ENCODE results near the gene ZFPL1.
A peak's percentile ranks its signal among the peaks of the same experiment; 100 is the strongest.
"Not testable (repeated sequence)": the region's sequence is repeated elsewhere in the genome, so short reads cannot be mapped to it uniquely, and the experiment has no call there.

The ZFPL1 gene

DNA sequence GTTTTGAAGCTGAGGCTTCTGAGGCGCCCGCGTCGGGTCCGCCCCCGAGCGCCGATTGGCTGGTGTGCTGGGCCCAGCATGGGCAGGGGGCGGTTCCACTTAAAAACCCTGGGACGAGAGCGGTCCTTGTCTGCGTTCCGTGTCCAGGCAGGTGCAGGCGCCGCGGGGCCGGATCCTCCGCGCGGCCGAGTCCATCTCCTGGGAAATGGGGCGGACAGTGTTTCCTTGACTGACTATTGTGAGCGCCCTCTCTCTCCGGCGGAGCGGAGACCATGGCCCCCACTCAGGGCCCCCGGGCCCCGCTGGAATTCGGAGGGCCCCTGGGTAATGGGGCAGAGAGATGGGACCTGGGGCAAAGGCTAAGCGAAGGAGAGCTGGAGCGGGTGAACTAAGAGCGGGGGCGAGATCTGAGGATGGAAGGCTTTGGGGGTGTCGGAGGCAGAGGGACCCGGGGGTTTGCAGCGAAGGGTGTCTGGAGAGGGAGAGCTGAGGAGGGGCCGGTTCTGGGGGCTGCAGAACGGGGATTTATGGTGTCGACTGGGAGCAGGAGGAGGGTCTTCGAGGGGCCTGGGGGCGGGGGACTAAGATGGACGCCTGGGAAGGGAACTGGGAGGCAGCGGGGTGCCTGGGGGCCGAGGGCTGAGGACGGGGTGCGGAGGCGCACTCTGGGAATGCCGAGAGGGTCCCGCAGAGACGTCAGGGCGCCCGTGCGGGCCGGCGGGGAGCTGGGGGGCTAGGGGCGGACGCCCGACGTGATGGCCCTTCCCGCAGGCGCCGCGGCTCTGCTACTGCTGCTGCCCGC is 27.9 kb downstream of the ZFPL1 start, which contains the start of gene TM7SF2:
Gene TM7SF2, plus strand, starts transcription at position 129 of the 802 bp plus-strand sequence. Its CDS starts 144 bp downstream, at position 273.
- Mint-ChIP-seq H3K36me3 (ENCODE audit: low read depth) (peaks cover 12% of the 10 kb centered on the region), H3K9me3 (no peaks in the 10 kb centered on the region), H3K4me1 (peaks cover 48% of the 10 kb centered on the region), H3K4me3 (peak within 1 kb of the TSS; percentile 79), H3K27me3 (no peaks in the 10 kb centered on the region), H3K27ac (peak within 1 kb of the TSS; percentile 81)
- peak; percentile 72 for ATAC-seq
- DNase-seq = peak; percentile 97

DNA sequence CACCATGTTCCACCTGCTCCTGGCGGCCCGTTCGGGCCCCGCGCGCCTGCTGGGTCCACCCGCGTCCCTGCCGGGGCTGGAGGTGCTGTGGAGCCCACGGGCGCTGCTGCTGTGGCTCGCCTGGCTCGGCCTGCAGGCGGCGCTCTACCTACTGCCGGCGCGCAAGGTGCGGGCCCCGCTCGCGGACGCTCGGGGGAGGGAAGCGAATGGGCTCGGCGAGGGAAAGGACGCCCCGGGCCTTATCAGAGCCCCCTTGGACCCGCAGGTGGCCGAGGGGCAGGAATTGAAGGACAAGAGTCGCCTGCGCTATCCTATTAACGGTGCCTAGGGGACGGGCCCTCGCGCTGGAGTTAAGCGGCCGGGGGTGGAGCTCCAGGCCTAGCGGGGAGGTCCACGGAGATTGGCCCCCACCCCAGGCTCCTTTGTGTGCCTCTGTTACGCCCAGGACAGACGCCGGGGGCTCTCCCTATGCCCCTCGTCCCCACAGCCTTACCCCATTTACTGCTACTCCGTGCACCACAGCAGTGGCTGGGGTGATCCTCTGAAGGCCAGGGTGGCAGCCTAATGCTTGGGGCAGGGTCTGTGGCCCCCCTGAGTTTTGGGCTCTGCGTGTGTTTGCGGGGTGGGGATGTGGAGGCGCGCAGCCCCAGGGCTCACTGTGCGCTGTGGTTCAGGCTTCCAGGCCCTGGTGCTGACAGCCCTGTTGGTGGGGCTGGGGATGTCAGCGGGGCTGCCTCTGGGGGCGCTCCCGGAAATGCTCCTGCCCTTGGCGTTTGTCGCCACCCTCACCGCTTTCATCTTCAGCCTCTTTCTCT is 28.7 kb downstream of the ZFPL1 start:
- Mint-ChIP-seq H3K4me1 (peaks cover 52% of the 10 kb centered on the region), H3K27ac (peak overlapping the region; percentile 67), H3K9me3 (no peaks in the 10 kb centered on the region), H3K36me3 (ENCODE audit: low read depth) (peaks cover 15% of the 10 kb centered on the region), H3K4me3 (peak overlapping the region; percentile 79), H3K27me3 (no peaks in the 10 kb centered on the region)
- ATAC-seq = peak; percentile 36
- peak; percentile 82 for DNase-seq

DNA sequence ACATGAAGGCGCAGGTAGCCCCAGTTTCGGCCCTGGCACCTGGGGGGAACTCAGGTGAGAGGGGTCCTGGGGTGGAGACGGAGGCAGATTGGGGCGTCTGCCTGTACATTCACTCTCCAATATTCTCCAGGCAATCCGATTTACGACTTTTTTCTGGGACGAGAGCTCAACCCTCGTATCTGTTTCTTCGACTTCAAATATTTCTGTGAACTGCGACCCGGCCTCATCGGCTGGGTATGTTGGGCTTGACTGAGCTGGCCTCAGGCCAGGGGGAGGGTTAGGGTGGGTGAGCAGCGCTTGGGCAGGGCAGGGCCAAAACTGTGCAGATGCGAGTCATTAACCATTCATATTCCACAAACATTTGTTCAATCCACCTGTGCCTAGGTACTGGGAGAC is 29.3 kb downstream of the ZFPL1 start:
- Mint-ChIP-seq H3K27me3 (no peaks in the 10 kb centered on the region), H3K4me1 (peaks cover 57% of the 10 kb centered on the region), H3K4me3 (peak overlapping the region; percentile 79), H3K36me3 (ENCODE audit: low read depth) (peaks cover 18% of the 10 kb centered on the region), H3K9me3 (no peaks in the 10 kb centered on the region), H3K27ac (peak overlapping the region; percentile 67)
- no peak for DNase-seq
- no peak for ATAC-seq

DNA sequence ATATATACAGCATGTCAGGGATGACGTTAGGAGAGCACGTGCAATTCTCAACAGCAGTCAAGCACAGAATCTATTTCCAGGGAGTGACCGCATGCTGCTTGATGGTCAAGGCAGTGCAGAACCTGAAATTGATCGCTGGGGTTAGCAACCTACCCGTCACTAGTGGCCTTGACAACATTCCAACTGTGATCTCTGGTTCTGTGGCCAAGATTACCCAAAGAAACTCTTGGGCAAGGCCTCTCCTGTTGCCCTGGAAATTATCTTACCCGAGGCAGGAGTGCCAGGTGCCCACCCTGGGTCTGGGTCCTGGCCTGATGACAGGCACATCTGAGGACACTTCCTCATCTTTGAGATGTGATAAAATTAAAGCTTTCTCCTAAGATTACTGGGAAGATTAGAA is 29.8 kb downstream of the ZFPL1 start:
- Mint-ChIP-seq H3K27me3 (no peaks in the 10 kb centered on the region), H3K4me1 (peaks cover 62% of the 10 kb centered on the region), H3K9me3 (no peaks in the 10 kb centered on the region), H3K4me3 (peak overlapping the region; percentile 79), H3K36me3 (ENCODE audit: low read depth) (peaks cover 23% of the 10 kb centered on the region), H3K27ac (no peak overlapping the region)
- DNase-seq (no peak), ATAC-seq (no peak)

DNA sequence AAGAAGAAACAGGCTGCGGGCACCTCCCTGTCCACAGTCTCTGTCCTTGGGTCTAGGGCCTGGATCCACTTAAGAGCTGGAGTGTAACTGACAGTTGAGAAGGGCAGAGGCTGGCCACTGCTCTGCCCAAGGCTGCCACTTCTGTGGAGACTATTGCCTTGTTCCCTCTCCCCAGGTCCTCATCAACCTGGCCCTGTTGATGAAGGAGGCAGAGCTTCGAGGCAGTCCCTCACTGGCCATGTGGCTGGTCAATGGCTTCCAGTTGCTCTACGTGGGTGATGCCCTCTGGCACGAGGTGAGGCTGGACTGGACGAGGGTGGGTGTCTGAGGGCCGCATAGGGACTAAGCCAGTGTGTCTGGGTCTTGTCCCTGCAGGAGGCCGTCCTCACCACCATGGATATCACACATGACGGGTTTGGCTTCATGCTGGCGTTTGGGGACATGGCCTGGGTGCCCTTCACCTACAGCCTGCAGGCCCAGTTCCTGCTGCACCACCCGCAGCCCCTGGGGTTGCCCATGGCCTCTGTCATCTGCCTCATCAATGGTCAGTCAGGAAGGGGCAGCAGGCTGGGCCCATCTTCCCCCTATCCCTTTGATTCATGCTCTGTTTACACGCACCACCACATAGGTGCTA is 30.6 kb downstream of the ZFPL1 start:
- ATAC-seq = no peak
- peaks cover 29% of the 10 kb centered on the region for H3K36me3 Mint-ChIP-seq (ENCODE audit: low read depth)
- no peak for DNase-seq
- H3K9me3 Mint-ChIP-seq = no peaks in the 10 kb centered on the region
- H3K27me3 Mint-ChIP-seq = no peaks in the 10 kb centered on the region
- peaks cover 70% of the 10 kb centered on the region for H3K4me1 Mint-ChIP-seq
- H3K27ac Mint-ChIP-seq = no peak overlapping the region
- peak overlapping the region; percentile 79 for H3K4me3 Mint-ChIP-seq

DNA sequence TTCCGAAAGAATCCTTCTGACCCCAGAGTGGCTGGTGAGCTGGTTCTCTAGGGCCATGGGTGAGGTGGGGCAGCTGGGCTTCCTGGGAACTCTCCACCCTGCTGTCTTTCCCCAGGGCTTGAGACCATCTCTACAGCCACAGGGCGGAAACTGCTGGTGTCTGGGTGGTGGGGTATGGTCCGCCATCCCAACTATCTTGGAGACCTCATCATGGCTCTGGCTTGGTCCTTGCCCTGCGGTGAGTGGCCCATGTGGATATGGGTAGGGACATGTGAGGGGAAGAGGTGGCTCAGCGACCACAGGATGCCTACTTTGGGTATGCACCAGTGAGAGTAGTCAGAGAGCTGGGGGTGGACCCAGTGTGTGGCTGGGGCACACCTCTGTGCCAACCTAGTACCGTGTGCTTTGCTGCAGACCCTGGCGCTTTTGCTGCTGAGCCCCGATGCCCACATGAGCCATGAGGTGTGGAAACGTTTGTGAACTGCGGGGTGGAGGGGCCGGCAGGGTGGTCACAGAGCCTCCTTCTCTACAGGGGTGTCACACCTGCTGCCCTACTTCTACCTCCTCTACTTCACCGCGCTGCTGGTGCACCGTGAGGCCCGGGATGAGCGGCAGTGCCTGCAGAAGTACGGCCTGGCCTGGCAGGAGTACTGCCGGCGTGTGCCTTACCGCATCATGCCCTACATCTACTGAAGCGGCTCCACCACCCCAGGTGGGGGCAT is 31.5 kb downstream of the ZFPL1 start:
- peaks cover 73% of the 10 kb centered on the region for H3K4me1 Mint-ChIP-seq
- no peaks in the 10 kb centered on the region for H3K27me3 Mint-ChIP-seq
- H3K4me3 Mint-ChIP-seq = peak overlapping the region; percentile 86
- DNase-seq (no peak), ATAC-seq (no peak)
- H3K9me3 Mint-ChIP-seq = no peaks in the 10 kb centered on the region
- H3K27ac Mint-ChIP-seq = peak overlapping the region; percentile 95
- H3K36me3 Mint-ChIP-seq (ENCODE audit: low read depth) = peaks cover 37% of the 10 kb centered on the region

DNA sequence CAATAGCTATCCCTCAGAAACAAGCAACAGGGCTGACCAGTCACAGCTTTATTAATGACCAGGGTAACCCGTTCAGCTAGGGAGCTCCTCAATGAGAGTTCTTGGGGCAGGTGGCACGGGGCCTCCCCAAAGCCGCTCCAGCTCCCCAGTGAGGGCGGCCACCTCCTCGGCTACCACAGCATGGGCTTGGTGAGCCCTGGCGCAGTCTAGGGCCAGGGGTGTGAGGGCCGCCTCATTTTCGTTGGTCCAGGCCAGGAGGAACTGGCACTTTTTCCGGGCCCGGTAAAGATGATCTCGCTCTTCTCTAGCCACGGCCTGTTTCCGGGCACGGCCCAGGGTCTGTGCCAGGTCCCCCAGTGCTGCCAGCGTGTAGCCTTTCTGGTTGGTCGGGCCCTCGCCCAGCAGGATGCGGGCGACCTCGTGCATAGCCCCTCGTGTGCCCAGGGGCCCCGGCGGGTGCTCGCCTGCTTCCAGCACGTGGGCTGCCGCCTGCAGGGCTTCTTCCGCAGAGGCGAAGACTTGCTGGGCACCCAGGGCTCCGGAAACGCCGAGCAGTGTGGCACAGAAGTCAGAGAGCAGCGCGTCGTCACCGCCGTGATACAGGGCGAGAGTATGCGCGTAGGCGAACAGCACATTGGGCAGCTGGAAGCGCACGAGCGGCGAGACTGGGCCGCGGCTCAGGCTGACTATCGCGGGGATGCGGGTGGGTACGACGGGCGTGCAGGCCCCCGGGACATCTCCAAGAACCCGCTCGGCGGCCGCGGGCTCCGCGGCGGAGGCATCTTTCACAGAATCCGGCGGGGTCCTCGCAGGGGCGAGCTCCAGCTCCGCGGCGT is 32.6 kb downstream of the ZFPL1 start:
- ATAC-seq (peak; percentile 16), DNase-seq (peak; percentile 69)
- H3K27ac Mint-ChIP-seq = peak overlapping the region; percentile 95
- H3K4me1 Mint-ChIP-seq = peaks cover 76% of the 10 kb centered on the region
- H3K27me3 Mint-ChIP-seq = no peaks in the 10 kb centered on the region
- H3K4me3 Mint-ChIP-seq = peak overlapping the region; percentile 86
- H3K9me3 Mint-ChIP-seq = no peaks in the 10 kb centered on the region
- H3K36me3 Mint-ChIP-seq (ENCODE audit: low read depth) = peaks cover 48% of the 10 kb centered on the region

DNA sequence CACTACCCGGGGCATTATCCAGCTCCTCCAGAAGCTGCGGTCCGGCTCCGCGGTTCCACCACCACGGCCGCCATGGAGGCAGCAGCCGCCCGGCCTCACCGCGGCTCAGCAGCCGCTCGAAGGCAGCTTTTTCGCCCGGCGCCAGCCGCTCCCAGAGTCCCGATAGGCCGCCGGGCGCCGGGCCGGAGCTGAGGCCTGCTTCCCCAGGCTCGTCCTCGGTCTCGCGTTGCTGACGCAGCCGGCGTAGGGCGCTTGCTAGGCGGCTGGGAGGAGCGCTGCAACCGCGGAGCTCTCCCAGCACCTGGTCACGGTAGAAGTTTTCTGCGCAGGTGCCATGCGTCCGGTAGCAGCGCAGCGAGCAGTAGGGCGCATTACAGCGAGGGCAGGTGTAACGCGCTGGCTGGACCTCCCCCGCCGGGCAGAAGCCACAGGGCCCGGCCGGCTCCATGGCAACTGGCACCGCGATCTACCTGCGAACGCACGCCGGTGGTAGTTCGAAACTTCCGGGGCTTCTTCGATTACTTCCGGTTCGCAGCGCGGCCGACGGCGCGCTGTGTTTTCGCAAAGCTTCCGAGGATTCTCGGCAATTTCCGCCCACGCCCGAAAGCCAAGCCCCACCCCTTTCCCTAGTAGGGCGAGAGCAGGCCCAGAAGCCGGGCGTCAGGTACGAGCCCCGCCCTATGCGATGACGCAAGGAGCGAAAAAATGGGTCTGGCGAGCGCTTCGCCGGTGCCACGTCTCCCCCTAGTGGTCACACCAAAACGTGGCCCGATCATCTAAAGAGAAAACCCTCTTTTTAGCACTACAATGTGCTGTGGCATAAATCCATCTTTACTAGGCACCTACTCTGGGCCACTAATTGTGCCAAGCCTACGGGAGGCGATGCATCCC is 33.4 kb downstream of the ZFPL1 start, which contains the start of gene ZNHIT2:
Gene ZNHIT2, minus strand, starts transcription at position 496 of the 891 bp plus-strand sequence. Its CDS starts 48 bp downstream, at position 448.
- Mint-ChIP-seq H3K27me3 (no peaks in the 10 kb centered on the region), H3K4me3 (peak within 1 kb of the TSS; percentile 86), H3K4me1 (peaks cover 76% of the 10 kb centered on the region), H3K9me3 (no peaks in the 10 kb centered on the region), H3K36me3 (ENCODE audit: low read depth) (peaks cover 56% of the 10 kb centered on the region), H3K27ac (peak within 1 kb of the TSS; percentile 95)
- ATAC-seq = peak; percentile 51
- peak; percentile 100 for DNase-seq

DNA sequence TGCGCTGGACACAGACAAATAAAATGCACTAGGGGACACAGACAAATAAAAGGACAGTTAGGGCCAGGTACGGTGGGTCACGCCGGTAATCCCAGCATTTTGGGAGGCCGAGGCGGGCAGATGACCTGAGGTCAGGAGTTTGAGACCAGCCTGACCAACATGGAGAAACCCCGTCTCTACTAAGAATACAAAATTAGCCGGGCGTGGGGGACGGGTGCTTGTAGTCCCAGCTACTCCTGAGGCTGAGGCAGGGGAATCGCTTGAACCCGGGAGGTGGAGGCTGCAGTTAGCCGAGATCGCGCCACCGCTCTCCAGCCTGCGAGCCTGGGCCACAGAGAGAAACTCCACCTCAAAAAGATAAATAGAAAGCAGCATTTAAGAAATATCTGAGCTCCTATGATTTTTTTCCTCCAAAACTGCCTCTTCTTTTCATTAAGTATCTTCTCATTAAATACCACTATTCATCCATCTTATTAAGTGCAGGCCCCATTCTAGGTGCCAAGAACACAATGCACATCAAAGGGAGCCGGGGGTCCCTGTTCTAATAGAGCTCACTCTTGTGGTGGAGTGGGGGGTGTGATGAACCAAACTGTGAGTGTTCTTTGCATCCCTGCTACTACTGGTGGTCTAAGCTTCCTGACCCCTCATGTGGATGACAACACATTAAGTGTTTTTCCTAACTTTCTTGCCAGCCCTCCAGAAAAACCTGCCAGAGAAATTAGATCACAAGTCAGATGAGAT is 34.2 kb downstream of the ZFPL1 start:
- ATAC-seq (no peak), DNase-seq (no peak)
- Mint-ChIP-seq H3K27me3 (no peaks in the 10 kb centered on the region), H3K36me3 (ENCODE audit: low read depth) (peaks cover 56% of the 10 kb centered on the region), H3K9me3 (no peaks in the 10 kb centered on the region), H3K4me1 (peaks cover 77% of the 10 kb centered on the region), H3K4me3 (peak overlapping the region; percentile 86), H3K27ac (peak overlapping the region; percentile 89)

DNA sequence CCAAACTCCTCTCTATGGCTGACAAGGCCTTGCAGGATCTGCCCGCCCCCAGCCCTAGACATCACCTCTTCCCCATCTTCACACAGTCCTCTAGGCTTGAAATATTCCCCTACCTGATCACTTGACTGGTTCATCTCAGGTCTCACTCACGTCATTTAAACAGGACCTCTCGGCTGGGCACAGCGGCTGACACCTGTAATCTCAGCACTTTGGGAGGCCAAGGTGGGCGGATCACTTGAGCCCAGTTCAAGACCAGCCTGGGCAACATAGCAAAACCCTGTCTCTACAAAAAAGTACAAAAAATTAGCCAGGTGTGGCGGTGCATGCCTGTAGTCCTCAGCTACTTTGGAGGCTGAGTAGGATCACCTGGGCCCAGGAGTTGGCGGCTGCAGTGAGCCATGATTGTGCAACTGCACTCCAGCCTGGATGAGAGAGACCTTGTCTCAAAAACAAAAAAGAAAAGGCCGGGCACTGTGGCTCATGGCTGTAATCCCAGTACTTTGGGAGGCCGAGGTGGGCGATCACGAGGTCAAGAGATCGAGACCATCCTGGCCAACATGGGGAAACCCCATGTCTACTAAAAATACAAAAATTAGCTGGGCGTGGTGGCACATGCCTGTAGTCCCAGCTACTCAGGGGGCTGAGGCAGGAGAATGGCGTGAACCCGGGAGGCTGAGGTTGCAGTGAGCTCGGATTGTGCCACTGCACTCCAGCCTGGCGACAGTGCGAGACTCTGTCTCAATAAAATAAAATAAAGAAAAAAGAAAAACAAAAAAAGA is 35.1 kb downstream of the ZFPL1 start:
- Mint-ChIP-seq H3K4me1 (peaks cover 77% of the 10 kb centered on the region), H3K36me3 (ENCODE audit: low read depth) (peaks cover 57% of the 10 kb centered on the region)
- not testable (repeated sequence) for H3K27me3 Mint-ChIP-seq

DNA sequence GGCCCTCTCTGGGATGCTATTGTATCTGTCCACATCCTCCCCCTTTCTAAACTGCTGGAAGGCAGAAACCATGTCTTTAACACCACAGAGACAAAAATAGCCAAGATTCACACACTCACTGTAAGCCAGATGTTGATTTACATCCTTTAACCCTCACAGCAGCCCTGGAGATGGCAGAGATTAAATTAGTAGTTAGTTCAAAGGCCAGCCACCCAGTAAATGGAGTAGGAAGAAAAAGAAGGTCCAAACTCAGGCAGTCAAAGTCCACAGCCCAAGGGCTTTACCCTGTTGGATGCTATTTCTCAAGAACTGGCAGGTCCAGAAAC is 35.6 kb downstream of the ZFPL1 start:
- H3K27ac Mint-ChIP-seq = peak overlapping the region; percentile 98
- no peak for ATAC-seq
- peak overlapping the region; percentile 100 for H3K4me3 Mint-ChIP-seq
- H3K9me3 Mint-ChIP-seq = no peaks in the 10 kb centered on the region
- no peak for DNase-seq
- H3K27me3 Mint-ChIP-seq = no peaks in the 10 kb centered on the region
- peaks cover 79% of the 10 kb centered on the region for H3K4me1 Mint-ChIP-seq
- H3K36me3 Mint-ChIP-seq (ENCODE audit: low read depth) = peaks cover 62% of the 10 kb centered on the region

More for the DNA sequence above, 35.1 kb downstream of the ZFPL1 start:
- not testable (repeated sequence) for H3K9me3 Mint-ChIP-seq, DNase-seq, ATAC-seq
- Mint-ChIP-seq H3K27ac (peak overlapping the region; percentile 98), H3K4me3 (peak overlapping the region; percentile 18)

Measured in activated naive CD8-positive, alpha-beta T cell treated with anti-CD3 and anti-CD28 coated beads, Interleukin-2, amount 50 U/mL, for 24 hours (primary cell).